H1 (cell line): ENCODE data around the gene TSPAN9. TPM values are rescaled to one million over a fixed set of nuclear protein-coding genes. Genes with fewer than 3 reads are reported as not detected.

ENCODE experiments used
- BRCA1 ChIP-seq: IDR thresholded peaks from 2 replicates; pipeline ENCODE4 v1.6.1; 2012; ENCODE audit warnings: low read depth, low read length, improper control_type of control experiment
- EGR1 ChIP-seq: IDR thresholded peaks from 2 replicates; pipeline ENCODE4 v1.6.1; 2011; ENCODE audit warnings: low read depth, low read length, borderline replicate concordance
- TEAD4 ChIP-seq: IDR thresholded peaks from 2 replicates; pipeline ENCODE4 v1.6.1; 2012; ENCODE audit warnings: low read depth, low read length, inconsistent platforms, mixed read lengths
- YY1 ChIP-seq: IDR thresholded peaks from 2 replicates; pipeline ENCODE4 v1.6.1; 2011; ENCODE audit warnings: low read depth, mild to moderate bottlenecking, low read length
- ZNF274 ChIP-seq: IDR thresholded peaks from 2 replicates; pipeline ENCODE4 v1.7.0; 2012; ENCODE audit warnings: low read length, borderline replicate concordance; ENCODE audit errors: extremely low read depth
- polyA plus RNA-seq, 7 experiments: library from polyadenylated mRNA; depleted of rRNA in 3 of 7; stranded (reverse) in 5 of 7; unstranded in 2 of 7; fragments of >200 nt in 5 of 7; fragments of 200-250 nt in 2 of 7; gene quantifications; 1 replicate in 5 of 7; 2 replicates in 1 of 7; 4 replicates in 1 of 7; pipeline versions ENCODE4 v1.2.1 to v1.2.3, GENCODE V29; 2011 to 2013; ENCODE audit warnings: missing spikeins in 2 of 7, mixed read lengths in 2 of 7
- total RNA-seq: library from RNA; stranded (reverse); fragmentation: NEBNext Ultra II Directional; extraction: Animal tissue kit (Norgen Biotek cat#: 25700); gene quantifications from 2 replicates; pipeline ENCODE4 v1.2.1, GENCODE V29; 2021

The TSPAN9 gene
- total and polyA plus RNA-seq, 2 of the 8 experiments (the other 6 are each of a cell fraction or from before 2014, with no cell fraction given), result 11.5 to 29.1 TPM

DNA sequence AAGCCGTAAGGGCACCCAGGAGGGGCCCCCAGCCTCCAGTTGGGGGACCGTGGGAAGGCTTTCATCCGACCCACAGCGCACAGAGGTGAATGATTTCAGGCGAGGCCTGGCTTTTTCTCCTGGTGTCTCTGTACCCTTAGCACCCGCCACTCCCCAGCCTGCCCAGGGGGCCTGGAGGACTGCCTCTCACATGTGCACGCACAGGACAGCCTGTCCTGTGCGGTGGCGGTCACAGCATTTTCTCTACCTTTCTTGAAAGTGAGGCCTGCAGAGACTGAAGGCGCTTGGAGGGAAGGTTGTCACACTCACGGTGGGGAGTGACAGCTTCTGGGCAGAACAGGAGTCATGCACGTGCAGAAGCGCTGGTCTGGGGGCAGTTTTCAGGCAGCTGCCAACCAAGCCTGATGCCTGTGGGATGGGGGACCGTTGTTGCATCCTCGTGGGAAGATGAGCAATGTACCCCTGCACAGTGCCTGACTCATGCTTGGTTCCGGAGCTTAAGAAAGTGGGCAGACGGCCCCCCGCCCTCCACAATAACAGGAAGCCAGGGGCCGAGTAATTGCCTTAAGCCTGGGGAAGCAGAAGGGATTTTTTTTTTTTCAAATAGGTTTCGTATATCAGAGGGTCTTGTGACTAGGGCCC lies 148.1 kb downstream of the TSPAN9 start (continued):
- TF ChIP-seq BRCA1 (no peak), TEAD4 (no peak), YY1 (no peak), ZNF274 (no peak), EGR1 (no peak)
